ENCODE measurements around the gene LAMP5.

The LAMP5 gene

GRCh38 chr20:9550283-9550682 is 35.9 kb downstream of the LAMP5 start:
- no peaks in the 10 kb centered on the region for H3K9me3 ChIP-seq (replicated peaks; ENCODE audit: low read length)
- H3K4me3 ChIP-seq (ENCODE audit: low read length) = no peak overlapping the region
- H3K4me1 ChIP-seq (ENCODE audit: control insufficient read depth, insufficient read depth, low read length) = no peaks in the 10 kb centered on the region
- no peak overlapping the region for H3K9ac ChIP-seq (ENCODE audit: low read depth, low read length)
- no peak overlapping the region for H3K4me2 ChIP-seq (ENCODE audit: low read length)
- no peaks in the 10 kb centered on the region for H3K36me3 ChIP-seq (ENCODE audit: insufficient read depth, low read length)
- peaks cover 61% of the 10 kb centered on the region for H3K27me3 ChIP-seq (ENCODE audit: control insufficient read depth, insufficient read depth, low read length)

GRCh38 chr20:9550871-9551270 is 36.5 kb downstream of the LAMP5 start:
- Histone ChIP-seq H3K9me3 (replicated peaks; ENCODE audit: low read length) (no peaks in the 10 kb centered on the region), H3K4me1 (ENCODE audit: control insufficient read depth, insufficient read depth, low read length) (no peaks in the 10 kb centered on the region), H3K4me3 (ENCODE audit: low read length) (no peak overlapping the region)

GRCh38 chr20:9551808-9552550 is 37.6 kb downstream of the LAMP5 start:
- Histone ChIP-seq H3K4me3 (ENCODE audit: low read length) (no peak overlapping the region), H3K4me2 (ENCODE audit: low read length) (no peak overlapping the region), H3K9me3 (replicated peaks; ENCODE audit: low read length) (no peaks in the 10 kb centered on the region), H3K9ac (ENCODE audit: low read depth, low read length) (no peak overlapping the region), H3K4me1 (ENCODE audit: control insufficient read depth, insufficient read depth, low read length) (no peaks in the 10 kb centered on the region), H3K36me3 (ENCODE audit: insufficient read depth, low read length) (no peaks in the 10 kb centered on the region), H3K27me3 (ENCODE audit: control insufficient read depth, insufficient read depth, low read length) (peaks cover 50% of the 10 kb centered on the region)

More at GRCh38 chr20:9550871-9551270, 36.5 kb downstream of the LAMP5 start:
- H3K27me3 ChIP-seq (ENCODE audit: control insufficient read depth, insufficient read depth, low read length) = peaks cover 60% of the 10 kb centered on the region
- no peaks in the 10 kb centered on the region for H3K36me3 ChIP-seq (ENCODE audit: insufficient read depth, low read length)
- no peak overlapping the region for H3K4me2 ChIP-seq (ENCODE audit: low read length)
- H3K9ac ChIP-seq (ENCODE audit: low read depth, low read length) = no peak overlapping the region

- H3K4me2 ChIP-seq (ENCODE audit: low read length) = no peak overlapping the region
- no peaks in the 10 kb centered on the region for H3K9me3 ChIP-seq (replicated peaks; ENCODE audit: low read length)
- H3K9ac ChIP-seq (ENCODE audit: low read depth, low read length) = no peak overlapping the region
- no peak overlapping the region for H3K4me3 ChIP-seq (ENCODE audit: low read length)
- no peaks in the 10 kb centered on the region for H3K4me1 ChIP-seq (ENCODE audit: control insufficient read depth, insufficient read depth, low read length)
- peaks cover 39% of the 10 kb centered on the region for H3K27me3 ChIP-seq (ENCODE audit: control insufficient read depth, insufficient read depth, low read length)
- H3K36me3 ChIP-seq (ENCODE audit: insufficient read depth, low read length) = no peaks in the 10 kb centered on the region
These were observed 41.4 kb downstream of the LAMP5 start for GRCh38 chr20:9555781-9556180.

GRCh38 chr20:9557411-9557810 is 43.0 kb downstream of the LAMP5 start:
- H3K27me3 ChIP-seq (ENCODE audit: control insufficient read depth, insufficient read depth, low read length) = peaks cover 40% of the 10 kb centered on the region
- H3K4me3 ChIP-seq (ENCODE audit: low read length) = no peak overlapping the region
- no peak overlapping the region for H3K4me2 ChIP-seq (ENCODE audit: low read length)
- no peak overlapping the region for H3K9ac ChIP-seq (ENCODE audit: low read depth, low read length)
- no peaks in the 10 kb centered on the region for H3K36me3 ChIP-seq (ENCODE audit: insufficient read depth, low read length)
- no peaks in the 10 kb centered on the region for H3K4me1 ChIP-seq (ENCODE audit: control insufficient read depth, insufficient read depth, low read length)
- H3K9me3 ChIP-seq (replicated peaks; ENCODE audit: low read length) = no peaks in the 10 kb centered on the region

GRCh38 chr20:9565910-9566550 is 51.6 kb downstream of the LAMP5 start:
- Histone ChIP-seq H3K4me3 (ENCODE audit: low read length) (no peak overlapping the region), H3K9me3 (replicated peaks; ENCODE audit: low read length) (no peaks in the 10 kb centered on the region), H3K36me3 (ENCODE audit: insufficient read depth, low read length) (no peaks in the 10 kb centered on the region), H3K27me3 (ENCODE audit: control insufficient read depth, insufficient read depth, low read length) (peaks cover 60% of the 10 kb centered on the region), H3K4me2 (ENCODE audit: low read length) (no peak overlapping the region), H3K4me1 (ENCODE audit: control insufficient read depth, insufficient read depth, low read length) (no peaks in the 10 kb centered on the region), H3K9ac (ENCODE audit: low read depth, low read length) (no peak overlapping the region)

- Histone ChIP-seq H3K9ac (ENCODE audit: low read depth, low read length) (no peak overlapping the region), H3K4me2 (ENCODE audit: low read length) (no peak overlapping the region), H3K27me3 (ENCODE audit: control insufficient read depth, insufficient read depth, low read length) (peaks cover 52% of the 10 kb centered on the region), H3K36me3 (ENCODE audit: insufficient read depth, low read length) (no peaks in the 10 kb centered on the region), H3K9me3 (replicated peaks; ENCODE audit: low read length) (no peaks in the 10 kb centered on the region), H3K4me1 (ENCODE audit: control insufficient read depth, insufficient read depth, low read length) (no peaks in the 10 kb centered on the region), H3K4me3 (ENCODE audit: low read length) (no peak overlapping the region)
These were observed 52.6 kb downstream of the LAMP5 start for GRCh38 chr20:9566977-9567376.

- Histone ChIP-seq H3K36me3 (ENCODE audit: insufficient read depth, low read length) (no peaks in the 10 kb centered on the region), H3K9ac (ENCODE audit: low read depth, low read length) (no peak overlapping the region), H3K4me2 (ENCODE audit: low read length) (no peak overlapping the region), H3K4me3 (ENCODE audit: low read length) (no peak overlapping the region), H3K4me1 (ENCODE audit: control insufficient read depth, insufficient read depth, low read length) (no peaks in the 10 kb centered on the region), H3K27me3 (ENCODE audit: control insufficient read depth, insufficient read depth, low read length) (peaks cover 57% of the 10 kb centered on the region), H3K9me3 (replicated peaks; ENCODE audit: low read length) (no peaks in the 10 kb centered on the region)
These were observed 56.2 kb downstream of the LAMP5 start for GRCh38 chr20:9570612-9571011.

- Histone ChIP-seq H3K36me3 (ENCODE audit: insufficient read depth, low read length) (no peaks in the 10 kb centered on the region), H3K4me2 (ENCODE audit: low read length) (no peak overlapping the region), H3K9me3 (replicated peaks; ENCODE audit: low read length) (no peaks in the 10 kb centered on the region), H3K4me3 (ENCODE audit: low read length) (no peak overlapping the region), H3K4me1 (ENCODE audit: control insufficient read depth, insufficient read depth, low read length) (no peaks in the 10 kb centered on the region), H3K9ac (ENCODE audit: low read depth, low read length) (no peak overlapping the region), H3K27me3 (ENCODE audit: control insufficient read depth, insufficient read depth, low read length) (peaks cover 54% of the 10 kb centered on the region)
These were observed 57.4 kb downstream of the LAMP5 start for GRCh38 chr20:9571783-9572182.

- Histone ChIP-seq H3K36me3 (ENCODE audit: insufficient read depth, low read length) (no peaks in the 10 kb centered on the region), H3K4me2 (ENCODE audit: low read length) (no peak overlapping the region), H3K4me1 (ENCODE audit: control insufficient read depth, insufficient read depth, low read length) (no peaks in the 10 kb centered on the region), H3K9ac (ENCODE audit: low read depth, low read length) (no peak overlapping the region), H3K4me3 (ENCODE audit: low read length) (no peak overlapping the region), H3K9me3 (replicated peaks; ENCODE audit: low read length) (no peaks in the 10 kb centered on the region), H3K27me3 (ENCODE audit: control insufficient read depth, insufficient read depth, low read length) (peaks cover 51% of the 10 kb centered on the region)
These were observed 58.3 kb downstream of the LAMP5 start for GRCh38 chr20:9572670-9573069.

- no peaks in the 10 kb centered on the region for H3K4me1 ChIP-seq (ENCODE audit: control insufficient read depth, insufficient read depth, low read length)
- no peak overlapping the region for H3K9ac ChIP-seq (ENCODE audit: low read depth, low read length)
- no peaks in the 10 kb centered on the region for H3K9me3 ChIP-seq (replicated peaks; ENCODE audit: low read length)
- no peak overlapping the region for H3K4me2 ChIP-seq (ENCODE audit: low read length)
- H3K27me3 ChIP-seq (ENCODE audit: control insufficient read depth, insufficient read depth, low read length) = peaks cover 51% of the 10 kb centered on the region
- no peak overlapping the region for H3K4me3 ChIP-seq (ENCODE audit: low read length)
- H3K36me3 ChIP-seq (ENCODE audit: insufficient read depth, low read length) = no peaks in the 10 kb centered on the region
These were observed 59.2 kb downstream of the LAMP5 start for GRCh38 chr20:9573335-9574151.

Data from skeletal muscle satellite cell (primary cell).